Measurements from ENCODE around the gene AATF.

The AATF gene

DNA sequence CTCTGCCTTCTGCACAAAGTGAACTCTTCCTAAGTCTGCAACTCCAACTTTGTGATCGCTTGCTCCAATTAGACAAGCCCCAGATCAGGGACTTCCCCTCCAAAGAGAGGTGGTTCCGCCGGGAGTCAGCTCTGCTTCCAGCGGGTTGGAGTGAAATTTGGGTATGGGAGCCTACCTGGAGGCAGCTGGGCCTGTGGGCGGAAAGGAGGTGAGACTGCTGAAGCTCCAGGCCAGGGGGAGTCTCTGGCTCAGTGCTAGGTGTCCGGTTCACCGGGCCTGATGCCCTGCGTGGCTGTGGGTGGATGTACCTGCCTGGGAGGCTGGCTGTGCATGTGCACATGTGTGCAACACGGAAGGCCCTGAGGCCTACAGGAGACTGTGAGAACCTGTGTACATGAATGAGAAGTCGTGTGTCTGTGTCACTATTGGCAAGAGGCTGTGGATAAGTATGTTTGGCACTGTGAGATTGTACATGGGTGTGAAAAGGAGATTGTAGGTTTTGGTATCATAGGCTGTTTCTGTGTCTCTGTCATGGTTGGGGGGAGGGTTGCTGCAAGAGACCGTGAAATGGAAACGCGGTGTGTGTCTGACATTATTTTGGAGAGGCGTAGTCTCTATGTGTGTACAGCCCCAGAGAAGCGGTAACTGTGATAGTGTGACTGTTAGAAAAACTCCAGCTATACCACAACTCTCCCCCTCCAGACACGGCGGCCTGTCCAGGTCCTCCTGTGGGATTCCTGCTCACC, 7.3 kb upstream of the AATF start:
- DNase-seq (ENCODE audit: low spot score): no peak
- ATAC-seq (ENCODE audit: low read depth): no peak
- Histone ChIP-seq H3K27ac (ENCODE audit: poor library complexity, severe bottlenecking) (no peak overlapping the region), H3K36me3 (ENCODE audit: low read depth) (no peaks in the 10 kb centered on the region), H3K9me3 (ENCODE audit: severe bottlenecking) (no peaks in the 10 kb centered on the region), H3K4me1 (ENCODE audit: insufficient read depth, poor library complexity, severe bottlenecking) (no peaks in the 10 kb centered on the region), H3K27me3 (ENCODE audit: insufficient read depth, poor library complexity, severe bottlenecking) (peaks cover 99% of the 10 kb centered on the region), H3K4me3 (ENCODE audit: severe bottlenecking) (no peak overlapping the region)
- TF ChIP-seq CTCF (IDR thresholded peaks at IDR 0.05; ENCODE audit: poor library complexity, severe bottlenecking): no peak

DNA sequence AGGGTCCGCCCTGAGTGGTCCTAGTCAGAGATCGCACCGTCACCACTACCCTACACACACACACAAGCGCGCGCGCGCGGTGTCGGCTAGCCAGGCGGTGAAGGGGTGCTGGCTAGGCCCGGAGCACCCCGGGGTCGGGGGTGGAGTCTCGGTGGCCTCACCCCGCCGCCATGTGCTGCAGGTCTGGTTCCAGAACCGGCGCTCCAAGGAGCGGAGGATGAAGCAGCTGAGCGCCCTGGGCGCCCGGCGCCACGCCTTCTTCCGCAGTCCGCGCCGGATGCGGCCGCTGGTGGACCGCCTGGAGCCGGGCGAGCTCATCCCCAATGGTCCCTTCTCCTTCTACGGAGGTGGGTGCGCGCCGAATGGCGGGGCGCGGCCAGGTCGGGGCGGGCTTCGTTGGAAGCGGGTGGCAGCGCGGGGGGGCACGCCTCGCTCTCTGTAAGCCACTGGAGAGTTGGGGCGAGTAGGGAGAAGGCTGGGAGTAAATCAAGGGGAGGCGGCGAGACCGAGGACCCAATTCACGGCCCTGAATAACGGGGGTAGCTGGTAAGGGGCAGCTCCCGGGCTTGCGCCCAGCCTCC, 6.6 kb upstream of the AATF start:
- no peak for TF ChIP-seq CTCF (IDR thresholded peaks at IDR 0.05; ENCODE audit: poor library complexity, severe bottlenecking)
- H3K4me1 ChIP-seq (ENCODE audit: insufficient read depth, poor library complexity, severe bottlenecking): no peaks in the 10 kb centered on the region
- no peak for DNase-seq (ENCODE audit: low spot score)
- H3K27me3 ChIP-seq (ENCODE audit: insufficient read depth, poor library complexity, severe bottlenecking): peaks cover 99% of the 10 kb centered on the region
- no peak overlapping the region for H3K27ac ChIP-seq (ENCODE audit: poor library complexity, severe bottlenecking)
- no peaks in the 10 kb centered on the region for H3K9me3 ChIP-seq (ENCODE audit: severe bottlenecking)
- no peaks in the 10 kb centered on the region for H3K36me3 ChIP-seq (ENCODE audit: low read depth)
- no peak for ATAC-seq (ENCODE audit: low read depth)
- H3K4me3 ChIP-seq (ENCODE audit: severe bottlenecking): peak overlapping the region; percentile 6

DNA sequence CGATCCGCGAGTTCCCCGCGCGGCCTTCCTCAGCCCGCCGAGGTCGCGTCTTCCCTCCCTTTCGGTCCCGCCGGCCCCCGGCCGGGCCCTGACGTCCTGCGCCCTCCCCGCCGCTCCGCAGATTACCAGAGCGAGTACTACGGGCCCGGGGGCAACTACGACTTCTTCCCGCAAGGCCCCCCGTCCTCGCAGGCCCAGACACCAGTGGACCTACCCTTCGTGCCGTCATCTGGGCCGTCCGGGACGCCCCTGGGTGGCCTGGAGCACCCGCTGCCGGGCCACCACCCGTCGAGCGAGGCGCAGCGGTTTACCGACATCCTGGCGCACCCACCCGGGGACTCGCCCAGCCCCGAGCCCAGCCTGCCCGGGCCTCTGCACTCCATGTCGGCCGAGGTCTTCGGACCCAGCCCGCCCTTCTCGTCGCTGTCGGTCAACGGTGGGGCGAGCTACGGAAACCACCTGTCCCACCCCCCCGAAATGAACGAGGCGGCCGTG, 6.1 kb upstream of the AATF start:
- Histone ChIP-seq H3K4me3 (ENCODE audit: severe bottlenecking) (no peak overlapping the region), H3K27ac (ENCODE audit: poor library complexity, severe bottlenecking) (no peak overlapping the region), H3K36me3 (ENCODE audit: low read depth) (no peaks in the 10 kb centered on the region), H3K9me3 (ENCODE audit: severe bottlenecking) (no peaks in the 10 kb centered on the region), H3K4me1 (ENCODE audit: insufficient read depth, poor library complexity, severe bottlenecking) (no peaks in the 10 kb centered on the region), H3K27me3 (ENCODE audit: insufficient read depth, poor library complexity, severe bottlenecking) (peaks cover 99% of the 10 kb centered on the region)
- ATAC-seq (ENCODE audit: low read depth) (no peak), DNase-seq (ENCODE audit: low spot score) (no peak)
- no peak for TF ChIP-seq CTCF (IDR thresholded peaks at IDR 0.05; ENCODE audit: poor library complexity, severe bottlenecking)

DNA sequence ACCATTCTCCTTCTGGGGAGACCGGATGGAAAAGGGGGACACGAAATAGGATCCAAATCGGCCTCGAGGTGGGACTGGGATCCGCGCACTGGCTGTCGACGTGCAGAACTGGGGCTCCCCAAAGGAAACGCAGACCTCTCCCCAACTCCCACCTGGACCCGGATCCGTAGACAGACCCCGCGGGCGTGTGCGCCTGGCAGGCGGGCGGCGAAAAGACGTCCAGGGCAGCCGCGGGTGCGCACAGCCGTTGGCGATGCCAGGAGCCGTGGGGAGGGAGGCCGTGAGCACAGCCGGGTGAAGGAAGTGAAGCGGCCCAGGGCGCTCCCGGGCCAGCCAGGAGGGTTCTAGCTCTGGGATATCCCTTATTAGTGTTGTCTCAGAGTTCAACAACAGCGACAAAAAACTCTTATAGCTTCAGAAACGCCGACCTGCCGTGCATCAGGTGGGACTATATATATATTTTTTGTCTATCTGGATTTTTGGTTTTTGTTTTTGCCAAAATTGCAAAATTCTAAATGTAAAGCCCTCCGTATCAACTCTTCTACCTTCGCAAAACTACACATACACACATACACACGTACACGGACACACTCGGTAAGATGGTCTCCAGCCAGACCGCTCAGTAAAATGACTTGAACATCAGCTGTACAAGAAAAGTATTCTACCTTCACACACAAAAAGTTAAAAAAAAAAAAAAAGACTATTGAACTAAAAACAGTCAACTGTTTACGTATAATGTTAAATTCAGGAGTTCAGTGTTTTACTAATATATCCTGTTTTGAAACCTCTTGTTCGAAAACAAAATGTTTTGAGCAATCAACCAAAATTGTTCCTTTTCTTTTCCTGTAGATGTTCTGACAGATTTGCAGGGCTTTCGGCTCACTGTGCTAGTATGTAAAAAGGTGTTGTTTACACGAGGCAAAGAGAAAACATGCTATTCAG, 5.2 kb upstream of the AATF start:
- DNase-seq (ENCODE audit: low spot score) (no peak), ATAC-seq (ENCODE audit: low read depth) (no peak)
- Histone ChIP-seq H3K36me3 (ENCODE audit: low read depth) (no peaks in the 10 kb centered on the region), H3K4me1 (ENCODE audit: insufficient read depth, poor library complexity, severe bottlenecking) (no peaks in the 10 kb centered on the region), H3K27me3 (ENCODE audit: insufficient read depth, poor library complexity, severe bottlenecking) (peaks cover 94% of the 10 kb centered on the region), H3K27ac (ENCODE audit: poor library complexity, severe bottlenecking) (no peak overlapping the region), H3K4me3 (ENCODE audit: severe bottlenecking) (no peak overlapping the region), H3K9me3 (ENCODE audit: severe bottlenecking) (no peaks in the 10 kb centered on the region)
- TF ChIP-seq CTCF (IDR thresholded peaks at IDR 0.05; ENCODE audit: poor library complexity, severe bottlenecking): no peak
